ENCODE results near the gene TNNI3.

TNNI3 gene

DNA sequence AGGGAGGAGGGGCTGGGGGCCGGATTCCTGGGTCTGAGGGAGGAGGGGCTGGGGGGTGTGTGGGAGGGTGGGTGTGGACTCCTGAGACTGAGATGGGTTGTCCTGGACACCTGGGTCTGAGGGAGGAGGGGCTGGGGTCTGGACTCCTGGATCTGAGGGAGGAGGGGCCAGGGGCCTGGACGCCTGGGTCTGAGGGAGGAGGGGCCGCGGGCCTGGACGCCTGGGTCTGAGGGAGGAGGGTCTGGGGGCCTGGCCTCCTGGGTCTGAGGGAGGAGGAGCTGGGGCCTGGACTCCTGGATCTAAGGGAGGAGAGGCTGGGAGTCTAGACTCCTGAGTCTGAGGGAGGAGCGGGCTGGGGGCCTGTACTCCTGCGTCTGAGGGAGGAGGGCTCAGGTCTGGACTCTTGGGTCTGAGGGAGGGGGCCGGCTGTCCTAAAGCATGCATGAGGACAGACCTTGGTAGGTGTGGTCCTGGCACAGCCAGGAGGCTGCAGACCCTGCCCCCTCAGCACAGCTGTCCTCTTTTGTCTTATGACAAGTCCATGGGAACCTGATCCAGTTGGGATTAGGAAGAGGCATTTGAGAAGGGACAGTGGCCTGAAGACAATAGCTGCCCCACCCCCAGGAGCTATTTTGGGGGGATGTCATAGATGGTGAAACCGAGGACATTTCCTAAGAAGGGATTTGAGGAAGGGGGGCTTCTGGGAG, 9.8 kb downstream of the TNNI3 start:
- DNase-seq (ENCODE audit: low spot score), result no peak

DNA sequence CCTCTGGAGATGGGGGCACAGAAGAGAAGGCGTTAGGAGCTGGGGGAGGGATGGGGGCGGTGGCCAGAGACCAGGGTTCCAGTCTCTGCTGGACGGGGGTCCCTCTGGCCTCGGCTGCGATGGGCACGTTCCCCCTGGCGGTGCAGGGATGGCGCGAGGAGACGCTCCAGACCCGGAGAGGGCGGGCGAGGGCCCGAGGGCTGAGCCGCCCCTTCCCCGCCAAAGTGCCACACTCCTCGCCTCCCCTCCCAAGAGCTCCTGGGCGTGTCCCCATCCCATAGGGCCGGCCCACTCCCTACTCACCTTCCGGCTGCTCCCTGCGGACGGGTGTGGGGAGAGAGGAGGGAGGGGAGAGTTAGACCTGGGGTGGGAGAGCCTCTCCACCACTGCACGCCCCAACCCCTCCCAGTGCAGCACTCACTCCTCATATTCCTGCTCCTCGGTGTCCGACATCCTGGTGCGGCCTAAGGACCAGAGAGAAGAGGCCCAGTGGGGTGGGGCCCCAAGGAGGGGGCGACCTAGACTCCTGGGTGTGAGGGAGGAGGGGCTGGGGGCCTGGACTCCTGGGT, 10.7 kb downstream of the TNNI3 start:
- peak; percentile 17 for DNase-seq (ENCODE audit: low spot score)

DNA sequence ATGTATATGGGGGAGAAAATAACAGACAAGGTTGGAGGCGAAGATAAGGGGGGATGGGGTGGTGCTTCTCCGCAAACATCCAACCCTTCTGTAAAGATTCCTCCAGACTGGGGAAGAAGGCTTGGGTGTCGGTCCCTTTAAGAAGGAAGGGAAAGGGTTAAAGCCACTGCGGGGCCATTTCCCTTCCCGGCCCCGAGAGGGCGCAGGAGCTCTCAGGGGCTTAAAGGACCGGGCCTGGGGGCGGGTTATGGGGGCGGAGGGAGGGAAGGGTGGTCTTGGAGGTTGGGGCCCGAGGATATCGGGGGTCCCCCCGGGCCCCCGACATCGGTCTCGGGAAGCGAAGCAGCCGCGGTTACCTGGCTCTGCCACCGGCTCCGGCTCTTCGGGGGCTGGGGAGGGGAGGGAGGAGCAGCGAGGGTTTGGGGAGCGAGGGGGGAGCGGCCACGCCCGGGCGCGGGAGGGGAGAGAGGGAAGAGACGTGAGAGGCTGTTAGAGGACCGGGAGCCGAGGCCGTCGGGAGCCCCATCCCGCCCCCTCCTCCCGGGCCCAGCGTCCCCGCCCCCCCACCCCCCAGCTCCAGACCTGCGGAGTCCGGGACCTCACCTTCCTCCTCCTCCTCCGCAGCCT, 11.3 kb downstream of the TNNI3 start:
- DNase-seq (ENCODE audit: low spot score), result peak; percentile 32

DNA sequence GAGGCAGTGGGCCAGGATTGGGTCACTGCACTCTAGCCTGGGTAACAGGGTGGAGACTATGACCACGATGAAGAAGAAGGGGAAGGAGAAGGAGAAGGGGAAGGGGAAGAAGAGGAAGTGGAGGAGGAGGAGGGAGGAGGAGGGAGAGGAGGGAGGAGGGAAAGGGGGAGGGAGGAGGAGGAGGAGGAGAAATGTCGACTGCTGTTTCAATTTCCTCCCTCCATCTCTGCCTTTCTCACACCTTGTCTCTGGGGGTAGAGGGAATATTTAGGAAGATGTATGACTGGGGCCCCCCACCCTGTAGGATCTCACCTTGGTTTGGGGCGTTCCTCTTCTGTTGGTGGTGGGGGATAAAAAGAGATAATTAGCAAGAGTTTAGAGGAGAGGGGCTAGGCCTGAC, 12.3 kb downstream of the TNNI3 start:
- DNase-seq (ENCODE audit: low spot score), result no peak

DNA sequence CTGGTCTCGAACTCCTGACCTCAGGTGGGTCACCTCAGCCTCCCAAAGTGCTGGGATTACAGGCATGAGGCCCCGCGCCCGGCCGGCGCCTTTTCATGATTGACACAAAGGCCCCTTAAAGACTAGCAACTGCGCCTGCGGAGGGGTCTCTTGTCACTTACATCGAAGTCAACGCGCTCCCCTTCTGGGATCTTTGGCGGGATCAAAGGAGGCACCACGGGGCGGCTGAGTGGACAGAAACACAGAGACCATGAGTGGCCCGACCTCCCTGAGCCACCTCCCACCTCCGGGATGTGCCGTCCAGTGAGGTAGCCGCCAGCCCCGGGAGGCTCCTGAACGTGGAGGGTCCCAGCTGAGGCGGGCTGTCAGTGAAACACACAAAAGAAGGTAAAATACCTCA, 15.8 kb downstream of the TNNI3 start:
- DNase-seq (ENCODE audit: low spot score), result no peak

DNA sequence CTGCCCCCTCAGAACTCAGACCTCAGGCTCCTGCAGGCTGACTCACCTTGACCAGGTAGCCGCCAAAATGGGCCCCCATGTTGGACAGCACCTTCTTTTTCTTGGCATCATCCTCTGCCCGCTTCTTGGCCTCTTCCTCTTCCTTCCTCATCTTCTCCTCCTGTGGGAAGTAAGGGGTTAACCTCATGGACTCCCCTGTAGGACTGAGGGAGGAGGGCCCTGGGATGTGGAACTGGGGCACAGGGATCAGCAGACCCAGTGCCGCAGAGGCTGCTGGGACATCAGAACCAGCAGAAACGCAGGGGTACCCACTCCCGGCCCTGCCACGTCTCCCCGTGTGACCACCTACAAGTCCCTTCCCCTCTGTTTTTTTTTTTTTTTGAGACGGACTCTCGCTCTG, 19.6 kb downstream of the TNNI3 start:
- DNase-seq (ENCODE audit: low spot score), result no peak

DNA sequence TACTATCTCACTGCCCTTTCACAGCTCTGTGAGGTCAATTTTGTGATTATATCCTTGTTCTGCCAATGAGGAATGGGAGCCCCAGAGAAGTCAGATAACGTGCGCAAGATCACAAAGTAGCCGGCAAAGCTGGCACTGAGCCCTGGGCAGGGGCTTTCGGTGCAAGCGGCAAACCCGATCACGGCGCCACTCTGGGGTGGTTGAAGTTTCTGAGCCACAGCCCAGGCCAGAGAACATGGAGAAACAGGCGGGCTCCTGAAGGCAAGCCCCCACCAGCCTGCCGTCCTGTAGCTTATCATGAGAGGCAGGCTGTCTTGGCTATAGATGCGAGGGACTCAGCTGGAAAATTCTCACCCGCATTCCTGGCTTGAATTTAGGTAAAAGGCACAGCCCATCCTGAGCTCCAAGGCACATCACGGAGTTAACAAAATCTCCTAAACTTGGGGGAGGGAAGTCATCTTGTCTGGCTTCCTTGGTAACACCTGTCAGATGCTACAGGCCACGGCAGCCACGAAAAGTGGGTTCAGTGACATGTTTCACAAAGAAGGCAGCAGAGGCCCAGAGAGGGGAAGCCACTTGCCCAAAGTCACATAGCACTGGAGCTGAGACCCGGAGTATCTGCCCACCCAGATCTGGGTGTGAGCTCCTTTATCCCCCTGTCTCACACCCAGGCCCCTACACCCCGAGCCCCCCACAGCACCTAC, 21.0 kb downstream of the TNNI3 start:
- DNase-seq (ENCODE audit: low spot score), result no peak

DNA sequence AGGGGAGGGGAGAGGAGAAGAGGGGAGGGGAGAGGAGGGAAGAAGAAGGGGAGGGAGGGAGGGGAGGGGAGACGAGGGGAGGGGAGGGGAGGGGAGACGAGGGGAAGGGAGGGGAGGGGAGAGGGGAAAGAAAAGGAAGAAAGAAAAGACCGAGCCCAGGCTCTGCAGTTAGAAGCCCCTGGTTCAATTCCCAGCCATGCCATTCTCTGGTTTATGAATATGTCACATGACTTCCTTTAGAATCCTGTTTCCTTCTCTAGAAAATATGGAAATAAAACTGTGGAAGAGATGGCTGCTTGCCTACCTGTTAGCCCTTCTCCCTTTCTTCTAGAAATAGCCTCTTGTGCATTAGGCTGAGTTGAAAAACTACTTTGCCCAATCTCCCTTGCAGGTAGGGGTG, 22.8 kb downstream of the TNNI3 start:
- no peak for DNase-seq (ENCODE audit: low spot score)

DNA sequence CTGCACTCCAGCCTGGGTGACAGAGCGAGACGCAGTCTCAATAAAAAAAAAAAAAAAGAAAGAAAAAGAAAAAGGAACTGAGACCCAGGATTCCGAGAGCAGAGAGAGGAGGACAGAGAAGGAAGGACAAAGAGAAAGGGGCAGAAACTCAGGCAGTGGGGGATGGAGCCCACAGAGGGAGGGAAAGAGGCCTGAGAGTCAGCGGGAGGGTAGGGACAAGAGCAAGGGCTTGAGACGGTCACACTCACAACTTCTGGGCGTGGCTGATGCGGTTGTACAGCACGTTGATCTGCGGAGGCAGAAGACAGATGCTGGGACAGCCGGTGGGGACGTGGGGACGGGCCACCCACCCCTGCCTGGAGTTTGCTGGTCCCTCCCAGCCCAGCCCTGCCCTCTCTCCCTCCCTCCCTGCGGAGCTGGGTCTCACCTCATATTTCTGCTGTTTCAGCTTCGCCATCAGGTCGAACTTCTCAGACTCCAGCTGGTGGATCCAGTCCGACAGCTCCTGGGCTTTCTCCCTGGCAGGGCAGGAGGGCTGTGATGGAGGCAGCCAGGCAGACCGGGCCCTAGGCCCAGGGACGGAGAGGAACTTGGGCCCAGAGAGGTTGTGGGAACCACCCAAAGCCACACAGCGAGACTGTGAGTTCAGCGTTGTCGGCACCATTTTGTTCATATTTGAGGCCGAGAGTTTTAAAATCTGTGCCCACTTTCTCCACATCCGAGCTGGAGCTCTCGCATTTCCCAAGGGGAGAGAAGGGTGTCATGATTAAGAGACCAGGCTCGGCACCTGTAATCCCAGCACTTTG, 23.7 kb downstream of the TNNI3 start:
- no peak for DNase-seq (ENCODE audit: low spot score)

DNA sequence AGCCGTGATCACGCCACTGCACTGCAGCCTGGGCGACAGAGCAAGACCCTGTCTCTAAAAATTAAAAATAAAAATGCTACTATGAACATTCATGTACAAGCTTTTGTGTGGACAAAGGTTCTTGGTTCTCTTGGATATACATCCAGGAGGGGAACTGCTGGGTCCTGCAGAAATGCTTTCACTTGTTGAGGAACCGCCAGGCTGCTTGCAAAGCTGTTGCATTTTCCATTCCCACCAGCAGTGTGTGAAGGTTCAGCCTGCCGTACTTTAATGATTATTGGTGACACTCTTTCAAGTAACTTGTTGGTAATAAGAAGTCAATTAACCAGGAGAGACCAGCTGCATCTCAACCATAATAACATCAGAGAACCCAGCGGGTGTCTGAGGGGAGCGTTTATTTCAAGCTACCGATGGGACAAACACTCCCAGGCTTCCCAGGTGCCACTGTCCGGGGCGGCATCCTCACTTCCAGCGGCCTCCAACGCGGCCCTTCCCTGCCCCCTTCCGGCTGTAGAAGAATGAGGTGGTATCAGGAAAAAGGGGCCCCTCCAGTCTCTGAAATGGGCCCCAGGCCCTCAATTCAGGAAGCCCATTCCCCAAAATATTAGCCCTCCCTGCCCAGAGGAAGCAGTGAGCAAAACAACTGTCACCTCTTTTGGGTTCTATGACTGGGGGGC, 24.9 kb downstream of the TNNI3 start:
- DNase-seq (ENCODE audit: low spot score), result no peak

DNA sequence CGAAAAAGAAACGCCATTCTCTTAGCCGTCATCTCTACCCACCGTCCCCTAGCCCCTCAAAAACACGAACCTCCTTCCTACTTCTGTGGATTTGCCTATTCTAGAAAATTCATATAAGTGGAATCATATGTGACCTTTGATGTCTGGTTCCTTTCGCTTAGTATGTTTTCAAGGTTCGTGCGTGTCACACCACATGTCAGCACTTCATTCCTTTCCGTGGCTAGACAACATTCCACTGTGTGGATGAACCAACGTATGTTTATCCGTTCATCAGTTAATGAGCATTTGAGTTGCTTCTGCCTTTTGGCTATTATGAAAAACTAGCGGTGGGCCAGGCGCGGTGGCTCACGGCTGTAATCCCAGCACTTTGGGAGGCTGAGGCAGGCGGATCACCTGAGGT, 26.1 kb downstream of the TNNI3 start:
- DNase-seq (ENCODE audit: low spot score), result no peak

DNA sequence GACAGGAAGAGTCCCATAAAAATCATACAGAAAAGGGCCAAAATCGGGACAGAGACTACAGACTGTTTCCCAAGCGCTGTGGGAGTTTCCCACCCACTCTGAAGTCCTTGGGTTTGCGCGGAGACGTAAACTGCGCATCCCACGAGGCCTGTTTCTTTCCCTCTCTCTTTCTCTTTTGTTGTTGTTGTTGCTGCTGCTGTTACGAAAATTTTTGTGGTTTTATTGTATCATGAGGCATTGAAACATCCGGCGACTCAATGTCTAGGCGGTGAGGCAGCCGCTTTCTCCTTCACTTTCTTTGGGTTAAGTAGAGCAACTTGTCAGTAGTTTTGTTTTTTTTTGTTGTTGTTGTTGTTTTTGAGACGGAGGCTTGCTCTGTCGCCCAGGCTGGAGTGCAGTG, 38.5 kb downstream of the TNNI3 start:
- no peak for DNase-seq (ENCODE audit: low spot score)

DNA sequence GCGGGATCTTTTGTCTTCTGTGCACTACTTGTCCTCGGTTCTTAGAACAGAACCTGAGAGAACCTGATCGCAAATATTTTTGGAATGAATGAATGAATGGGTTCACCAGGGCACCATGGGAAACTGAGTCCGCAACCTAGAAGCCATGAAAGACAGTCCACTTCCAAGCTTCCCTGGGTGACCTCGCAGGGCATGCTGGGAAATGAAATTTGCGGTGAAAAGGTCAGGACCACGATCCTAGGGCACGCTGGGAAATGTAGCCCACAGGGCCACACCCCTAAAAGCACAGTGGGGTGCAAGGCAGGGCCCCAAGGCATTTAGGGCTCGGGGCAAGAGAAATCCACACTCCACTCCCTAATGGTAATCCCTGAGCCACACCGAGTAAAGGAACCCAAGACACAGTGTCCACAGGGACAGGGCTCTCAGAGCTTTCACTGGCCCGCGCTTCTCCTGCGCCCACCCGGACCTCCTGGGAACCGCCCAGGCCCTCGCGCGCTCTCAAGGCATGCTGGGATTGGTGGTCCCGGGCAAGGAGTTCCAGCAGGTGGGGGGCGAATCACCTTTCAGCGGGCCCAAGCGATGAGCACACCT, 39.0 kb downstream of the TNNI3 start:
- DNase-seq (ENCODE audit: low spot score), result peak; percentile 23

DNA sequence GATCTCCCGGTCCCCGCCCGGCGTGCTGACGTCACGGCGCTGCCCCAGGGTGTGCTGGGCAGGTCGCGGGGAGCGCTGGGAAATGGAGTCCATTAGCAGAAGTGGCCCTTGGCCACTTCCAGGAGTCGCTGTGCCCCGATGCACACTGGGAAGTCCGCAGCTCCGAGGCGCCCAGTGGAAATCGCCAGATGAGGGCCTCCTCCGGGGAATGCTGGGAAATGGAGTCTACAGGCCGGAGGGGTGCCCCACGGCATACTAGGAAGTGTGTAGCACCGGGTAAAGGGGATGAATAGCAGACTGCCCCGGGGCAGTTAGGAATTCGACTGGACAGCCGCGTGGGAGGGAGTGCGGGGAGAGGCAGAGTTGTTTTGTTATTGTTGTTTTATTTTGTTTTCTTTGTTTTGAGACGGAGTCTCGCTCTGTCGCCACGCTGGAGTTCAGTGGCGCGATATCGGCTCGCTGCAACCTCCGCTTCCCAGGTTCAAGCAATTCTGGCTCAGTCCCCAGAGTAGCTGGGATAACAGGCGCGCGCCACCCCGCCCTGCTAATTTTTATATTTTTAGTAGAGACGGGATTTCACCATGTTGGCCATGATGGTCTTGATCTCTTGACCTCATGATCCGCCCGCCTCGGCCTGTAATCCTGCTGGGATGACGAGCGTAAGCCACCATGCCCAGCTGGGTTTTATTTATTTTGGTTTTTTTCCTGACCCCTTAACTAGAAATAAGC, 39.7 kb downstream of the TNNI3 start:
- peak; percentile 99 for DNase-seq (ENCODE audit: low spot score)

DNA sequence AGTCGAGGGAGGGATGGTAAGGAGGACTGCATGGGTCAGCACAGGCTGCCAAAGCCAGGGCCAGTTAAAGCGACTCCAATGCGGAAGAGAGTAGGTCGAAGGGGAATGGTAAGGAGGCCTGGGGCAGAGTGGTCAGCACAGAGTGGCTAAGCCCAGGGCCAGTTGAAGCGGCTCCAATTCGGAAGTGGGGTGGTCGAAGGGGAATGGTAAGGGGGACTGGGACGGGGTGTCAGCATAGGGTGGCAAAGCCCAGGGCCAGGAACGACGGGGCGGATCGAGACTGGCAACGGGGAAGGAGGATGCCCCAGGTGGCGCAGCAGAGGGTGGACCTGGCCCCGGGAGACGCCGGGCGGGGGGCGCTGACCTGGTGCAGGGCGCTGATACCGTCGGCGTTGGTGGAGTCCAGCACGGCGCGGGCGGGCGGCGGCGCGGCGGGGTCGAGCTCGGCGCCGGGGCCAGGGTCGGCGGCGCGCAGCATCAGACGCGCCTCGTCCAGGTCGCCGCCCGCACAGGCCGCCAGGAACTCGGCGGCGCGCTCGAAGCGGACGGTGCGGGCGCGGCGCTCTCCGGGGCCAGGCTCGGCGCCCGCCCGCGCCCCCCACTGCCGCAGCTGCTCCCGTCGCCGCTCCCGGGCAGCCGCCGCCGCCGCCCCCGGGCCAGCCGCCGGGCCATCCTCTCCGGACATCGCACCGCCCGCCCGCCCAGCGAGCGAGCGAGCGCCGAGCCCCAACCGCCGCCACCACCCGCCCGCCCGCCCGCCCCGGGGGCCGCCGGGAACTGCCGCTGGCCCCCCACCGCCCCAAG, 40.5 kb downstream of the TNNI3 start, which contains the start of gene PPP1R12C:
PPP1R12C (minus strand) TSS at position 779 of the 804 bp plus-strand sequence; CDS start at position 685, 94 bp downstream.
- peak; percentile 12 for DNase-seq (ENCODE audit: low spot score)

DNA sequence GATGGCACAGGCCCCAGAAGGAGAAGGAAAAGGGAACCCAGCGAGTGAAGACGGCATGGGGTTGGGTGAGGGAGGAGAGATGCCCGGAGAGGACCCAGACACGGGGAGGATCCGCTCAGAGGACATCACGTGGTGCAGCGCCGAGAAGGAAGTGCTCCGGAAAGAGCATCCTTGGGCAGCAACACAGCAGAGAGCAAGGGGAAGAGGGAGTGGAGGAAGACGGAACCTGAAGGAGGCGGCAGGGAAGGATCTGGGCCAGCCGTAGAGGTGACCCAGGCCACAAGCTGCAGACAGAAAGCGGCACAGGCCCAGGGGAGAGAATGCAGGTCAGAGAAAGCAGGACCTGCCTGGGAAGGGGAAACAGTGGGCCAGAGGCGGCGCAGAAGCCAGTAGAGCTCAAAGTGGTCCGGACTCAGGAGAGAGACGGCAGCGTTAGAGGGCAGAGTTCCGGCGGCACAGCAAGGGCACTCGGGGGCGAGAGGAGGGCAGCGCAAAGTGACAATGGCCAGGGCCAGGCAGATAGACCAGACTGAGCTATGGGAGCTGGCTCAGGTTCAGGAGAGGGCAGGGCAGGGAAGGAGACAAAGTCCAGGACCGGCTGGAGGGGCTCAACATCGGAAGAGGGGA, 41.2 kb downstream of the TNNI3 start:
- peak; percentile 64 for DNase-seq (ENCODE audit: low spot score)

DNA sequence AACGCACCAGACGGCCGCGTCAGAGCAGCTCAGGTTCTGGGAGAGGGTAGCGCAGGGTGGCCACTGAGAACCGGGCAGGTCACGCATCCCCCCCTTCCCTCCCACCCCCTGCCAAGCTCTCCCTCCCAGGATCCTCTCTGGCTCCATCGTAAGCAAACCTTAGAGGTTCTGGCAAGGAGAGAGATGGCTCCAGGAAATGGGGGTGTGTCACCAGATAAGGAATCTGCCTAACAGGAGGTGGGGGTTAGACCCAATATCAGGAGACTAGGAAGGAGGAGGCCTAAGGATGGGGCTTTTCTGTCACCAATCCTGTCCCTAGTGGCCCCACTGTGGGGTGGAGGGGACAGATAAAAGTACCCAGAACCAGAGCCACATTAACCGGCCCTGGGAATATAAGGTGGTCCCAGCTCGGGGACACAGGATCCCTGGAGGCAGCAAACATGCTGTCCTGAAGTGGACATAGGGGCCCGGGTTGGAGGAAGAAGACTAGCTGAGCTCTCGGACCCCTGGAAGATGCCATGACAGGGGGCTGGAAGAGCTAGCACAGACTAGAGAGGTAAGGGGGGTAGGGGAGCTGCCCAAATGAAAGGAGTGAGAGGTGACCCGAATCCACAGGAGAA, 42.0 kb downstream of the TNNI3 start:
- no peak for DNase-seq (ENCODE audit: low spot score)

DNA sequence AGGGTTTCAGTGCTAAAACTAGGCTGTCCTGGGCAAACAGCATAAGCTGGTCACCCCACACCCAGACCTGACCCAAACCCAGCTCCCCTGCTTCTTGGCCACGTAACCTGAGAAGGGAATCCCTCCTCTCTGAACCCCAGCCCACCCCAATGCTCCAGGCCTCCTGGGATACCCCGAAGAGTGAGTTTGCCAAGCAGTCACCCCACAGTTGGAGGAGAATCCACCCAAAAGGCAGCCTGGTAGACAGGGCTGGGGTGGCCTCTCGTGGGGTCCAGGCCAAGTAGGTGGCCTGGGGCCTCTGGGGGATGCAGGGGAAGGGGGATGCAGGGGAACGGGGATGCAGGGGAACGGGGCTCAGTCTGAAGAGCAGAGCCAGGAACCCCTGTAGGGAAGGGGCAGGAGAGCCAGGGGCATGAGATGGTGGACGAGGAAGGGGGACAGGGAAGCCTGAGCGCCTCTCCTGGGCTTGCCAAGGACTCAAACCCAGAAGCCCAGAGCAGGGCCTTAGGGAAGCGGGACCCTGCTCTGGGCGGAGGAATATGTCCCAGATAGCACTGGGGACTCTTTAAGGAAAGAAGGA, 42.9 kb downstream of the TNNI3 start:
- DNase-seq (ENCODE audit: low spot score), result no peak
